ENCODE results near the gene AUTS2. TPM values are rescaled to one million over a fixed set of nuclear protein-coding genes. Genes with fewer than 3 reads are reported as not detected.

Gene AUTS2
- polyA plus RNA-seq, 3 donors, result 0.08 to 0.35 TPM; not detected in 1

- H3K9me3 ChIP-seq (replicated peaks in 1 of 2; ENCODE audit: control insufficient read depth in 1 of 2, insufficient read depth in 1 of 2, low read length in 2 of 2), result no peaks in the 10 kb centered on the region
- no peaks in the 10 kb centered on the region for H3K4me1 ChIP-seq (ENCODE audit: control insufficient read depth in 1 of 2, insufficient read depth in 2 of 2, low read length in 2 of 2)
- no peaks in the 10 kb centered on the region for H3K79me2 ChIP-seq (ENCODE audit: insufficient read depth, low read length)
- H3K36me3 Mint-ChIP-seq, result no peaks in the 10 kb centered on the region
- peaks cover 14% of the 10 kb centered on the region for H3K4me1 Mint-ChIP-seq
- no peak overlapping the region for H3K27ac ChIP-seq (ENCODE audit: low read depth in 1 of 2, low read length in 2 of 2)
- 89% methylated on average over 1 of the region's 3 CpGs for WGBS (ENCODE audit: insufficient coverage)
- DNase-seq, result no peak
- intact Hi-C loops (cut with micrococcal nuclease), result no loop called here
- TF ChIP-seq, protein P1, sequence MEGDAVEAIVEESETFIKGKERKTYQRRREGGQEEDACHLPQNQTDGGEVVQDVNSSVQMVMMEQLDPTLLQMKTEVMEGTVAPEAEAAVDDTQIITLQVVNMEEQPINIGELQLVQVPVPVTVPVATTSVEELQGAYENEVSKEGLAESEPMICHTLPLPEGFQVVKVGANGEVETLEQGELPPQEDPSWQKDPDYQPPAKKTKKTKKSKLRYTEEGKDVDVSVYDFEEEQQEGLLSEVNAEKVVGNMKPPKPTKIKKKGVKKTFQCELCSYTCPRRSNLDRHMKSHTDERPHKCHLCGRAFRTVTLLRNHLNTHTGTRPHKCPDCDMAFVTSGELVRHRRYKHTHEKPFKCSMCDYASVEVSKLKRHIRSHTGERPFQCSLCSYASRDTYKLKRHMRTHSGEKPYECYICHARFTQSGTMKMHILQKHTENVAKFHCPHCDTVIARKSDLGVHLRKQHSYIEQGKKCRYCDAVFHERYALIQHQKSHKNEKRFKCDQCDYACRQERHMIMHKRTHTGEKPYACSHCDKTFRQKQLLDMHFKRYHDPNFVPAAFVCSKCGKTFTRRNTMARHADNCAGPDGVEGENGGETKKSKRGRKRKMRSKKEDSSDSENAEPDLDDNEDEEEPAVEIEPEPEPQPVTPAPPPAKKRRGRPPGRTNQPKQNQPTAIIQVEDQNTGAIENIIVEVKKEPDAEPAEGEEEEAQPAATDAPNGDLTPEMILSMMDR (IDR thresholded peaks at IDR 0.05), result no peak
- H4K20me1 ChIP-seq (ENCODE audit: insufficient read depth, low read length), result no peaks in the 10 kb centered on the region
- H2AFZ ChIP-seq (ENCODE audit: insufficient read depth, low read depth, low read length, poor library complexity, severe bottlenecking), result no peak overlapping the region
- H3K27me3 ChIP-seq (ENCODE audit: control insufficient read depth in 2 of 2, insufficient read depth in 2 of 2, low read length in 2 of 2), result no peaks in the 10 kb centered on the region
- H3K27me3 Mint-ChIP-seq (ENCODE audit: low read depth in 3 of 3), result peaks cover 0 to 3% (median 0%) of the 10 kb centered on the region in 3 donors
- no peak overlapping the region for H3K4me2 ChIP-seq (replicated peaks; ENCODE audit: extremely low read depth, low read length, poor library complexity, severe bottlenecking)
- no peak overlapping the region for H3K9ac ChIP-seq (ENCODE audit: insufficient read depth, low read length, poor library complexity, severe bottlenecking)
- H3K4me3 ChIP-seq (replicated peaks in 1 of 3; ENCODE audit: low read depth in 2 of 3, low read length in 3 of 3), result no peak overlapping the region
- no peak overlapping the region for H3K27ac Mint-ChIP-seq
- no peaks in the 10 kb centered on the region for H3K9me3 Mint-ChIP-seq
- H3K36me3 ChIP-seq (replicated peaks in 1 of 2; ENCODE audit: control insufficient read depth in 1 of 2, insufficient read depth in 2 of 2, low read length in 2 of 2), result no peaks in the 10 kb centered on the region
- no peak overlapping the region for H3K4me3 Mint-ChIP-seq
These were observed 247.6 kb downstream of the AUTS2 start for GRCh38 chr7:69845721-69846495.

DNA sequence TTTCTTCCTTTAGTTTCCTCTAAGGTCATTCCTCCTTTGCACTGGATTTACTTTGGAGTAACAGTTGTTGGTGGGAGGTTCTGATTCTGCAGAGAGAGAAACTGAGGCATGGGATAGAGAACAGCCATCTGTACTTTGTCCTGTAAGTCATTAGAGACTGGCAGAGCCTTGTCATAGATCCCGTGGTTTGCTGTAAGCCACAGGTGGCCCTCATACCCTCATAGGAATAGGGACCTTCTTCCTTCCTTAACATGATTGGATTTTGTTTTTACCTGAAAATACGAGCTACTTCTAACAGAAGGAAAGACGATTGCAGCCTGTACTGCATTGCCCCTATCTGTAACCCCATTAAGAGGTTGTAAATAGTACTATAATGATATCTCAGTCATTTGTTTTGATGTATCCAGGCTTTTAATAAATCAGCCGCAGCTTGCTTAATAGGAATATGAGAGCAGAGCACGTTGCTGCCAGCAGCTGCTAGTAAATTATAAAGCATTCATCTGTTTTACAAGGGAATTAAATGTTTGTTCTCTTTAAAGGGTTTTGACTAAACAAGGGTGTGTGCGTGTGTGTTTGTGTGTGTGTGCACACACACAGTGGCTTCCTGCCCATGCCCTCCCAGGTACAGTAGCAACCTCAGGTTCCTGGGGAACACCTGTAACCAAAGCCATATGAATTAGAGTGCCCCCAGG lies 249.8 kb downstream of the AUTS2 start:
- Mint-ChIP-seq H3K4me3 (no peak overlapping the region), H3K36me3 (no peaks in the 10 kb centered on the region), H3K4me1 (peaks cover 15% of the 10 kb centered on the region), H3K9me3 (no peaks in the 10 kb centered on the region), H3K27ac (no peak overlapping the region), H3K27me3 (ENCODE audit: low read depth in 3 of 3) (no peaks in the 10 kb centered on the region)
- H3K4me3 ChIP-seq (replicated peaks in 1 of 3; ENCODE audit: low read depth in 2 of 3, low read length in 3 of 3), result no peak overlapping the region
- intact Hi-C loops (cut with micrococcal nuclease), result no loop called here
- no peak overlapping the region for H3K9ac ChIP-seq (ENCODE audit: insufficient read depth, low read length, poor library complexity, severe bottlenecking)
- H2AFZ ChIP-seq (ENCODE audit: insufficient read depth, low read depth, low read length, poor library complexity, severe bottlenecking), result no peak overlapping the region
- TF ChIP-seq, protein P1 (IDR thresholded peaks at IDR 0.05), result no peak
- H3K36me3 ChIP-seq (replicated peaks in 1 of 2; ENCODE audit: control insufficient read depth in 1 of 2, insufficient read depth in 2 of 2, low read length in 2 of 2), result no peaks in the 10 kb centered on the region
- H3K4me1 ChIP-seq (ENCODE audit: control insufficient read depth in 1 of 2, insufficient read depth in 2 of 2, low read length in 2 of 2), result no peaks in the 10 kb centered on the region
- no peaks in the 10 kb centered on the region for H3K9me3 ChIP-seq (replicated peaks in 1 of 2; ENCODE audit: control insufficient read depth in 1 of 2, insufficient read depth in 1 of 2, low read length in 2 of 2)
- 100% methylated on average over 1 of the region's 6 CpGs for WGBS (ENCODE audit: insufficient coverage)
- H3K79me2 ChIP-seq (ENCODE audit: insufficient read depth, low read length), result no peaks in the 10 kb centered on the region
- no peak overlapping the region for H3K4me2 ChIP-seq (replicated peaks; ENCODE audit: extremely low read depth, low read length, poor library complexity, severe bottlenecking)
- no peaks in the 10 kb centered on the region for H4K20me1 ChIP-seq (ENCODE audit: insufficient read depth, low read length)
- H3K27ac ChIP-seq (ENCODE audit: low read depth in 1 of 2, low read length in 2 of 2), result no peak overlapping the region
- no peaks in the 10 kb centered on the region for H3K27me3 ChIP-seq (ENCODE audit: control insufficient read depth in 2 of 2, insufficient read depth in 2 of 2, low read length in 2 of 2)
- DNase-seq, result no peak

All from CD14-positive monocyte (primary cell).